ENCODE data around the gene RABGAP1L.

GRCh38 chr1:174135211-174135610, 24.1 kb upstream of the RABGAP1L start:
- TF ChIP-seq CTCF (conservative IDR thresholded peaks at IDR 0.05; ENCODE audit: low read length) (no peak), EZH2phosphoT487 (IDR thresholded peaks at IDR 0.05; ENCODE audit: borderline replicate concordance, low read depth, low read length) (no peak)

Data from OCI-LY7 (cell line).